Head of caudate nucleus (tissue), 42 donors: Measurements from ENCODE around the gene ACTA2.

ENCODE experiments used
- DNase-seq, 42 donors: peaks; one replicate each; pipeline versions ENCODE4 v3.0.0 to v3.0.0-alpha.2; 2020 to 2021; ENCODE audit warnings: mixed read lengths in 7 of 42
- intact Hi-C: fragments of 100-400 bp; cut with DNase I; formaldehyde crosslinking; loops from one replicate; pipeline ENCODE4 v1.15.0; 2022

Gene ACTA2

DNA sequence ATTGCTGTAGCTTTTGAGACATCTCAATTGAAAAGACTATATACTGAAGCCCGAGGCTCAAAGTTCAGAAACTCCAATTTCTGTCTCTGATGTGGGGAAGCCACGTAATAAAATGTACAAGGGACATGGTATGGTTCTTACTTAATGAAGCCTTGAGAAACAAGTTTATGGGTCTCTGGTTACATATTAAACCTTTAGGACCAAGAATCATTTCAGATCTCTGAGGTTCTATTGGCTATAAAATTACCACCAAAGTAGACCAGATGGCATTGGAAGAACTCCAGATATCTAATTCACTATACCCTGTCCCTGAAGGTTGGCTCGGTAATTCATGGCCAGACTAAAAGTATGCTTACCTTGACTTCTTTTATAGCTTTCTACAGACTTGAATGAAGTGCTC, 48.9 kb downstream of the ACTA2 start:
- no peak for DNase-seq
- intact Hi-C loops: no loop called here

DNA sequence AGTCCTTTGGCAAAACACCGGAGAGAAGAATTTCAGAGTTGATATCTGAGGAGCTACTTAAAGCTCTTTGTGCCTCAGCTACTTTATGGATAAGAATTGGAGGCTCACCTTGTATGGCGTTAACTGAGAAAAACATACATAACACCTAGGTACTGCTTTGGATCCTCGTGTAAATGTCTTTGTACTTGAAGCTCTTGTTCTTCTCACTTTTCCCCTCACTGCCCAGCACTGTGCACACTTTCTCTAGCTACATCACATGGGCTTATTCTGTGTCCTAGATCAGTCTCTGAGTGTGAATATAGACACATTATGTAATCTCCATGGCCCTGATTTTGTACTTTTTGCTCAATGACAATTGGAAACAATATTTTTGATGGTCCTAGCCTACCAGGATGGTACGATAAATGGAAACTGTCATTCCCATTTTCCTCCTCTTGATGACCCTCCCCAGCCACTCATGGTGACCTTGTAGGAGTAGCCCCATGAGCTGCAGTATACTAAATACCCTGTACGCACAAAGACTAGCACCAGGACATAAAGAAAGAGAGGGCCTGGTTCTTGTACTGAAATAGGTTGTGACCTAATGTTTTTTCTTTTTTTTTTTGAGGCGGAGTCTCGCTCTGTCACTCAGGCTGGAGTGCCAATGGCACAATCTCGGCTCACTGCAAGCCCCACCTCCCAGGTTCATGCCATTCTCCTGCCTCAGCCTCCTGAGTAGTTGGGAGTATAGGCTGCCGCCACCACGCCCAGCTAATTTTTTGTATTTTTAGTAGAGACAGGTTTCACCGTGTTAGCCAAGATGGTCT, 50.4 kb downstream of the ACTA2 start:
- no peak for DNase-seq
- intact Hi-C loops: no loop called here

DNA sequence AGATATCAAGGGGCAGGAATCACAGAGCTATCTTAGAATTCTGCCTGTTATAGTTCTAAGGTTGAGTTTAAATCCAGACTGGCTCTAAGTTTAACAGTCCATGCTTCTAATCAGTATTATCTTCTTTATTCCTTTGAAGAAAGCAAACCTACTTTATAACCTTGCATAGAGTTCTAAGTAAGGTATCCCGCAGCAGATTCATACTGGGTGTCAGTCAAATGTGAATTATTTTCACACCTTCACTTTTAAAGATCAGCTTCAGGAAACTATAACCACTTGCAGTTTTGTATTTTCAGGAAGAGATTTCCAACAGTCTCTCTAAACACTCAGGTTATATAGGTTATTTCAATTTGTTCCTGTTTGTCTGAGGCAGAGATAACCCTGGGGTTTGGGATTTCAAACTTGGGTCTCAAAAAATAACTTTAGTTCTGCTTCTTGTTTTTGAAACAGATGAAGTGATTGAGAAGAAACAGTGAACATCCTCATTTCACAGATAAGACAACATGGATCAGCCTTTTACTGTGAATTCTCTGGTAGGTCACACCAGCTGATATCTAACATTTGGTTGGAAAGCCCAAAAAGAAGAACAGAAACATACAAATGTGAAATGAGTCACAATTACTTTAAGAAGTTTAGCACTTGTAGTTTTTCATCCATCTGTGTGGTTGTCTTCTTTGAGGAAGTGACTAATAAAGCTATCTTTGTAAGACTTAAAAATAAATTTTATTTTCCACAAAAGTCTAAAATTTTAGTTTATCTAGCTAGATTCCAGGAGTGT, 51.2 kb downstream of the ACTA2 start:
- DNase-seq: no peak
- intact Hi-C loops: no loop called here

DNA sequence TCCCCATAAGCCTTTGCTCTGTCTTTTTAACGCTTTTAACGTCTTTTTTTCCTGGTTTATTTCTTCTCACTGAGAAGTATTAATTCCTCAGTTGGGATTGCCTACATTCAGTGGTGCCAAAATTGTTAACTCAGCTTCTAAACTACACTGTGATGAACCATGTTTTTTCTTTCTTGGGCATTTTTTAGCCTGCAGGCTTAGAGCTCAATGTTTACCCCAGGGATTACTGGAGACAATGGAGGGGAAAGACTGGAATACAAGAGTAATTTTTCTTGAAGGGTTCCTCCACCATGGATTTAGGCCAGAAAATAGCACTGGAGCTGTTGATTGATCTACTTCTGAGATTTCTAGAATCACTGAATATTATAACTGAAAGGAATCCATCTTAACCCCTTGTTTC, 52.7 kb downstream of the ACTA2 start:
- intact Hi-C loops: no loop called here
- DNase-seq: no peak

DNA sequence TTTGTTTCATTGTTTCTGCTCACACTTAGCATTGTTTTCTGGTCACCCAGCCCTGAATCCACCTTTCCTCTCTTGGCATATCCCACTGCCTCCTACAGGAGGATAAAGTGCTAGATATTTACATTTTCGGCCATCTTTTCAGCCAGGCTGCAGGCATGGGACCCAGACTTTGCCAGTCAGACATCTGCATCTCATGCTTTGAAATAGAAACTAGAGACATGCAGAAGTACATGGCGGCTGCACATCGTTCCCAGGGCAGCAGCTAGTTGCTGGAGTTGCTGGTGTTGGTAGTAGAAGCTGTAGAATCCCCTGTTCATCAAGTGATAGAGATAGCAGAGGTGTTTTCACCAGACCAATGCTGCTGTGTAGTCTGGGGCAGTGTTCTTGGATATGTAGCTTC, 53.8 kb downstream of the ACTA2 start:
- intact Hi-C loops: no loop called here
- no peak for DNase-seq

DNA sequence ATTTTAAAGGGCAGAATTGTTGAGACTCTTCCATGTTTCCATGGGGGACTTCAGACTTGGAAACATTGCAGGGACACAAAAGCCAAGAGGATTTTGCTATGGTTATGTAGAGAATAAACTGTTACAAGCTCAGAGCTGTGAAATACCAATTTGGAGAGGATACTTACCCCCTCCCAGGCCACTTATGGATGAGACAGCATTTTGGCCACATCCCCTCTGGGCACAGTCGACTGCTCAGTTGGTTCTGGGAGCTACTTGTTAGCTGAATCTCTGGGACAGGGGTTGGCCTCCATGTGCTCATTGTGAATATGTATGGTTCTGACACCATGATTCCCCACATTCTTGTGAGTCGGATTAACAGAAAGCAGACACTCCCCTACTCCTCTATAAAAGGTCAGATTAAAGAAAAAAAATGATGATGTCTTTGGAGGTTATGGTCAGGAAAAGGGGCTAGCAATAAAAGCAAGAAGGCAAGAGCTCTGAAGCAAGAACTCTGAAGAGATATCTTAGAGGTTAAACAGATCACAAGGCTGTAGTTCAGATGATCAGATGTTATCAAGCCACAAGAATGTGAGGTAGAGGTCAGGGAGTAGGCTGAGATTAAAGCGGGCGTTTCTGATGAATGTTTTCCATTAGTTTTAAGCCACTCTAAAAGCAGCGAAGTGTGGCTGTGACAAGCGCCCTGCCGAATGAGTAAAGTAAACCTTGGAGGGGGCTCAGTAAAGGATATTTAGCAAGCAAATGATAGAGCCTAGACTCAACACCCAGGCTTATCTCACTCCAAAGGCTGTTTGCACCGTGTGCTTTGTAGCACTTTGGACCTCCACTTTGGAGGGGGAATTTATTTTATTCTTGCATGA, 55.3 kb downstream of the ACTA2 start:
- intact Hi-C loops: no loop called here
- DNase-seq: no peak

DNA sequence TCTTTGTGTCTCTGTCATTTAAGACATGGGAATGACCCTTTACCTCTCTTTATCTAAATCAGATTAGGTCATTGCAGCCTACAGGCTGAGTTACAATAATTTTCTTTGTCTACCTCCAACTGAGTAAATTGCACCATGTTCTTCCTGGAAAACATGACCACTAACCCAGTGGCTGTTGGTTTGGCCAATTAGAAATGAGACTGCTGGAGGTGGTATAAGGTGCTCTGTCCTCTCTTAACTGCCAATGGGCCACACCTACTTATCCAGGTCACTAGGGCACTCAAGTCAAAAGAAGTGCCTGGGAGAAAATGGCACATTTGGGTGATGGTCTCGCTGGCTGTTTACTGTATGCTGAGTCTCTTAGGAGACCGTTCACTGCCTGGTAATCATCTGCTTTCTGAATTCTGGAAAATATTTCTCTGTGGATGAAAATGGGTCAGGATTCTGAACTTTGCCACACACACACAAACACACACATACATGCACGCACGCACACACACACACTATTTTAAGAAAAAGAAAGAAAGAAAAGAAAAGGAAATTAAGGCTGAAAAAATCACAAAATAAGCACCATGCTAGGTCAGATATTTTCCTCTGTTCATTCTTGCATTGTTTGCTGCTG, 56.1 kb downstream of the ACTA2 start:
- intact Hi-C loops: no loop called here
- no peak for DNase-seq

DNA sequence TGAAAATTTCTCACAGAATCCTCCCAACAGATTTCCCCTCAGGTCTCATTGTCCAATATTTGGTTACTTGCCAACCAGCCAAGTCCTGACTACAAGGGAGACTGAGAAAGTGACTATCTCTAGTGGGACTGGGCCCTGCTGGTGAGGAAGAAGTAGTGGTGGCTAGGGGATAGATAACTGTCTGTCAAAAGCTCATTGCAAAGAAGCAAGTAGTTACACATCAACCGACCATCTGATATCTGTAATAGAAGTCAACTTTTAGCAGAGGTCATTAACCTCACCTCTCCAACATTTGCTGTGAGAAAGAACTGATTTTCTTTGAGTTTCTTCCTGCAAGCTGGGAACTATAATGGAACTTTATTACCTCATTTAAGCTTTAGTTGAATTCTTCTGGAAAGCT, 57.3 kb downstream of the ACTA2 start:
- intact Hi-C loops: no loop called here
- no peak for DNase-seq

DNA sequence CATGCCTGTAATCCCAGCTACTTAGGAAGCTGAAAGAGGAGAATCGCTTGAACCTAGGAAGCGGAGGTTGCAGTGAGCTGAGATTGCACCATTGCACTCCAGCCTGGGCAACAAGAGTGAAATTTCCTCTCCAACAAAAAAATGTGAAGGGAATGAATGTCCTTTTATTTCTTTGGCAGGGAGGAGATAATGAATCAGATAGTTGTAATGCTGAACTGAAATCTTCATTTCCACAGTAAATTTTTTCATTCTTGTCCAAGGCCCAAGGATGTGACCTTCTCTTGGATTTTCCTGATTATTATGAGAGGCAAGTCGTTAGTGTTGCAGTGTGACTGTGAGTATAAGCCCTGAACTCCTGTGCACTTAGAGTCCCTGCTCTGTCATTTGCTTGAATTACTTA, 59.0 kb downstream of the ACTA2 start:
- DNase-seq: no peak
- intact Hi-C loops: no loop called here

DNA sequence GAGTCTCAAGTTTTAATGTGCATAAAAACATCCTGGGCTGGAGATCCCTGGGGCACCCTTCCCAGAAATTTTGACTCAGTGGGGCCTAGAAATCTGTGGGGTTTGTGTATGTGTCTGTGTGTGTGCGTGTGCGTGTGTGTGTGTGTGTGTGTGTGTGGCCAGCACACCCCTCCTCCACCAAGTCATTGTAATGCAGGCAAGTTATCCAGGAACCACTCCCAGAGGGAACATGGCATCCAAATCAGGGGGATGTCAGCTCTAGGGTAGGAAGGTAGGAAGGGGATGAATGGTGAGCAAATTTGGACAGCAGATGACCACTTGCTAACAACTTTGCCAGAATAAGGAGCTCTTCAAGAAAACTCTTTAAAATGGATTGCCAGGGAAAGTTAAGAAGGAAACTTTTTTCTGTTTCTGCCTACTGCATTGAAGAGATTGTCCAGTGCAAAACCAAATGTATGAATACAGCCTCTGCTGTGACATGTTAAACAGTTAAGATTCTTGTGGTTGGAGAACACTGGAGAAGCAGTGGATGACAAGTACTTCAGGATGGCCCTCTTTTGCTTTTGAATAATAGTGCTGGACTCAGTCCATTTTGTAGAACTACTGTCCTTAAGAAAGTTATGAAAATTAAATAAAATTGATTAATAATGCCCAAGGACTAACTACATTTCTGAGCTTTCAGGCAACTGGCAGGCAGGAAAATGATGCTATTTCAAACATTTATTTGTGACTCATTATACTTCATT, 60.2 kb downstream of the ACTA2 start:
- DNase-seq: no peak
- intact Hi-C loops: no loop called here

DNA sequence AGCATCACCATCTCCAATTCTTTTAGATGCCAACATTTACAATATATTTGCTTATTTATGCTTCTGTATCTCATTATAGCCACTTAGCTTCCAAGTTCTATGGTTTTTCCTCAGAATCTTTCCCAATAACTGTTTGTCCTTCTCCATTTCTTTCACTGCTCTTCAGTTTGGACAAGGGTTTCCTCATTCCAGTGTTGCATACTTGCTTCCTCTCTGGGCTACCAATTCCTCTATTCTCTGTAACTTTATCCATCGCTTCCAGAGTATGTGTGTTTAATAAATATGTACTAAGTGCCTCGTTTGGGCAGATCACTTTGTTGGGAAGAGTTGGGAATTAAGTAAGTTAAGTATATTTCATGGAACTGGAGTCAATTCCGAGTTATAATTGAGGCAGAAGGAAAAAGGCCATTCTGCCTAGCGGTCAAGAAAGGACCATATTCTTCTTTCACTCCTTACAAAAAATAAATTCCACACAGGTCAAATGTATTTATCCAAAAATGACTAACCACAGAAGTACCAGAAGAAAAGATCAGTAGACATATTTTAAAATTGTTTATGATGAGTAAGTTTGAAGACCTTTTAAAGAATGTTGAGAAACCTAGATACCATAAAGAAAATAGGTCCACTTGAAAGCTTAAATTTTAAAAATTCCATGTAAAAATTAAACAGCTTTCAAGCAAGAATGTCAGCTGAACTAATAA, 61.7 kb downstream of the ACTA2 start:
- no peak for DNase-seq
- intact Hi-C loops: no loop called here

DNA sequence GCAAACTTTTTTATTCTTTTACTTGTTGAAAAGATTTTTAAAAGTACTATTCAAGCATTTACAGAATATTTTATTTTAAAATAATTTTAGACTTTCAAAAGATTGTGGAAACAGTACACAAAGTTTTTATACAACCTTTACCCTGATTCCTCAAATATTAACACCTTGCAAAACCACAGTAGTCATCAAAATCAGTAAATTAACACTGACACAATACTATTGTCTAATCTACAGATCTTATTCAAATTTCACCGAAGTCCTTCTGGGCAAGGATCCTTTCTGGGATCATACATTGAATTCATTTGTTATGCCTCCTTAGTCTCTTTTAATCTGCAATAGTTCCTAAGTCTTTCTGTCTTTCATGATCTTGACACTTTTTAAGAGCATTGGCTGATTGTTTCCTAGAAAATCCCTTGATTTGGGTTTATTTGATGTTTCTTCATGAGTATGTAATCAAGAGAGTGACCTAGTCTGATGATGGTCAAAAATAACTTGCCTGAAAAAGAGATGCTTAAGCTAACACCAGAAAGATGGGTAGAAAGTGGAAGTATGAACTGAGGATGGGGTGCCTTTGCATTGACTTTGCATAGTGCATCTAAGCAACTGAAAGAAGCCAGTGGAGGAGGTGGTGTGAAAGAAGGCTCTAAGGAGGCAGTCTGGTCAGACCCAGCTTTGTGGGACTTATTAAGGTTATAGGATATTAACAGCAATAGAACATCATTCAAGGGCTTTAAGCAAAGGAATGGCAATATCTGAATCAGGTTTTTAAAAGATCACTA, 62.8 kb downstream of the ACTA2 start:
- DNase-seq: no peak
- intact Hi-C loops: no loop called here

DNA sequence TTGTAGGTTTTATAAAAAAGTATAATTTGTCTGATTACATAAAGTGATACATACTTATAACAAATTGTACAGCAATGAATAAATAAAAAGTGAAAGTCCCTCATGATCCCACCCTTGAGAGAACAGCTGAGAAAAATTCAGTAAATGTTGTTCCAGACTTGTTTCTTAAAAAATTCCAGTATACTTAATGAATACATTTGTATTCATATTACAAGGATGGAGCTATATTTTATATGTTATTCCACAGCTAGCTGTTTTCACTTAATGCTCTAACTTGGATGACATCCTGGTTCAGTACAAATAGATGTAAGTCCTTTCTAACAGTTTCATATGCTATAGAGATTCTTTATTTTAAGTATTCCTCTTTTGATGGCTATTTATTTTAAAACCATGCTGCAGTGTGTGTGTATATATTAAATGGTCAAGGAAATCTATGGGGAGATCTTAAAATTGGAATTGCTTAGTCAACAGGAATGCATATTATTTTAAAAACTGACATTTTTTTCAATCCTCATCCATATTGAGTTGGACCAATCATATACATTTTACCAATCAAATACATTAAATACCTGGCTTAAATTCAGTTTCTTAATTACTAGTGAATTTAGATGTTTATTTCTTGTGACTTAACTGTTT, 63.6 kb downstream of the ACTA2 start:
- intact Hi-C loops: no loop called here
- DNase-seq: no peak

DNA sequence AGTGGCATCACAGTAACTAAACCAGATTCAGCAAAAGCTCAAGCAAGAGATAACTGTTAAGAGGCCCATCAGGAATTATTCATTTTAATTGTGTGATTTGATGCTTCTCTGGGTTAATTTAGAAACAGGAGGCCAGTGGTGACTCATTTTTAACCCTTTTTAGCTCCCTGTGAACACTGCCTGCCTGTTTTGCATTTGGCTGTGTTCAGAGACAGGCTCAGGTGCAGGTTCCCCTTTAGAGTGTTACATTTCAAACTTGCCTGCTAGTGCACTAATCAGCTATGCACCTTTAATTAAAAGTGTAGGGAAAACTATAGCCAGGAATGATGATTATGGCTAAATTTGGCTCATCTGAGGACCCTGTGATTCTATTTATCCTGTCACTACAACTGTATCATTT, 66.0 kb downstream of the ACTA2 start:
- intact Hi-C loops: no loop called here
- no peak for DNase-seq
